Measurements from ENCODE around the gene FBXL3. TPM values are rescaled to one million over a fixed set of nuclear protein-coding genes. Genes with fewer than 3 reads are reported as not detected.

FBXL3 gene
- total RNA-seq: 10 to 100 TPM; 27.1 to 27.4 TPM

GRCh38 chr13:77026861-77027621 is at the start of gene FBXL3:
Gene FBXL3, minus strand, starts transcription at chr13:77027159. Its CDS starts 5,299 bp downstream, at chr13:77021860.
- H3K36me3 Mint-ChIP-seq (ENCODE audit: low read depth): peaks cover 3% of the 10 kb centered on the region
- H3K4me1 Mint-ChIP-seq (ENCODE audit: low read depth): peaks cover 42% of the 10 kb centered on the region

GRCh38 chr13:77067519-77067918 is 40.6 kb upstream of the FBXL3 start:
- H3K36me3 Mint-ChIP-seq (ENCODE audit: low read depth): peaks cover 24% of the 10 kb centered on the region
- no peaks in the 10 kb centered on the region for H3K9me3 Mint-ChIP-seq
- H3K27me3 Mint-ChIP-seq (ENCODE audit: low read depth): no peaks in the 10 kb centered on the region
- H3K4me1 Mint-ChIP-seq (ENCODE audit: low read depth): peaks cover 2% of the 10 kb centered on the region
- H3K4me3 Mint-ChIP-seq: no peak overlapping the region
- DNase-seq: no peak
- intact Hi-C loops (cut with micrococcal nuclease): no loop called here
- CTCF ChIA-PET: no interaction called here
- no peak overlapping the region for H3K27ac Mint-ChIP-seq

More at GRCh38 chr13:77026861-77027621, at the start of gene FBXL3:
- peak within 1 kb of the TSS; percentile 93 for H3K27ac Mint-ChIP-seq
- peak within 1 kb of the TSS; percentile 91 for H3K4me3 Mint-ChIP-seq
- intact Hi-C loops (cut with micrococcal nuclease): loop anchor here (1.0 to 10.0 kb wide), 9 partner anchors 35 to 1628 kb away; partner anchors contain the start of genes CLN5, KCTD12, OBI1 and POU4F1
- no peaks in the 10 kb centered on the region for H3K27me3 Mint-ChIP-seq (ENCODE audit: low read depth)
- CTCF ChIA-PET: interaction anchor here (0.6 to 2.7 kb wide), 8 partner anchors 9 to 451 kb away, joined by 3 to 10 read pairs (median 4); no protein-coding TSS in a partner anchor
- DNase-seq: peak; percentile 83
- no peaks in the 10 kb centered on the region for H3K9me3 Mint-ChIP-seq

GRCh38 chr13:77065461-77066147 is 38.6 kb upstream of the FBXL3 start:
- H3K27me3 Mint-ChIP-seq (ENCODE audit: low read depth): no peaks in the 10 kb centered on the region
- intact Hi-C loops (cut with micrococcal nuclease): no loop called here
- peaks cover 30% of the 10 kb centered on the region for H3K36me3 Mint-ChIP-seq (ENCODE audit: low read depth)
- H3K4me1 Mint-ChIP-seq (ENCODE audit: low read depth): peaks cover 7% of the 10 kb centered on the region
- no peak for DNase-seq
- H3K4me3 Mint-ChIP-seq: no peak overlapping the region
- H3K27ac Mint-ChIP-seq: peak overlapping the region; percentile 39
- CTCF ChIA-PET: interaction anchor here (0.6 kb wide), 1 partner anchor 371 kb away, joined by 3 read pairs; no protein-coding TSS in a partner anchor
- H3K9me3 Mint-ChIP-seq: no peaks in the 10 kb centered on the region

- Mint-ChIP-seq H3K36me3 (ENCODE audit: low read depth) (peaks cover 26% of the 10 kb centered on the region), H3K4me1 (ENCODE audit: low read depth) (peaks cover 7% of the 10 kb centered on the region), H3K27me3 (ENCODE audit: low read depth) (no peaks in the 10 kb centered on the region), H3K9me3 (no peaks in the 10 kb centered on the region), H3K4me3 (no peak overlapping the region), H3K27ac (peak overlapping the region; percentile 70)
- DNase-seq: no peak
- intact Hi-C loops (cut with micrococcal nuclease): no loop called here
- CTCF ChIA-PET: no interaction called here
Observed at GRCh38 chr13:77062097-77062496, 35.1 kb upstream of the FBXL3 start.

GRCh38 chr13:77061362-77061761 is 34.4 kb upstream of the FBXL3 start:
- H3K4me3 Mint-ChIP-seq: no peak overlapping the region
- no peak for DNase-seq
- H3K27ac Mint-ChIP-seq: no peak overlapping the region
- no peaks in the 10 kb centered on the region for H3K27me3 Mint-ChIP-seq (ENCODE audit: low read depth)
- H3K36me3 Mint-ChIP-seq (ENCODE audit: low read depth): peaks cover 31% of the 10 kb centered on the region
- CTCF ChIA-PET: no interaction called here
- peaks cover 7% of the 10 kb centered on the region for H3K4me1 Mint-ChIP-seq (ENCODE audit: low read depth)
- intact Hi-C loops (cut with micrococcal nuclease): no loop called here
- H3K9me3 Mint-ChIP-seq: no peaks in the 10 kb centered on the region

GRCh38 chr13:77056886-77057285 is 29.9 kb upstream of the FBXL3 start:
- Mint-ChIP-seq H3K27me3 (ENCODE audit: low read depth) (no peaks in the 10 kb centered on the region), H3K36me3 (ENCODE audit: low read depth) (peaks cover 31% of the 10 kb centered on the region), H3K4me3 (no peak overlapping the region), H3K4me1 (ENCODE audit: low read depth) (no peaks in the 10 kb centered on the region), H3K27ac (no peak overlapping the region), H3K9me3 (no peaks in the 10 kb centered on the region)
- intact Hi-C loops (cut with micrococcal nuclease): no loop called here
- DNase-seq: no peak
- CTCF ChIA-PET: interaction anchor here (0.6 to 1.0 kb wide), 2 partner anchors 12 to 53 kb away, joined by 3 to 10 read pairs; no protein-coding TSS in a partner anchor

GRCh38 chr13:77056382-77056781 is 29.4 kb upstream of the FBXL3 start:
- no peak overlapping the region for H3K27ac Mint-ChIP-seq
- intact Hi-C loops (cut with micrococcal nuclease): no loop called here
- no peak for DNase-seq
- no peaks in the 10 kb centered on the region for H3K4me1 Mint-ChIP-seq (ENCODE audit: low read depth)
- no peaks in the 10 kb centered on the region for H3K9me3 Mint-ChIP-seq
- no peaks in the 10 kb centered on the region for H3K27me3 Mint-ChIP-seq (ENCODE audit: low read depth)
- CTCF ChIA-PET: interaction anchor here (0.6 to 1.0 kb wide), 2 partner anchors 12 to 53 kb away, joined by 3 to 10 read pairs; no protein-coding TSS in a partner anchor
- no peak overlapping the region for H3K4me3 Mint-ChIP-seq
- H3K36me3 Mint-ChIP-seq (ENCODE audit: low read depth): peaks cover 31% of the 10 kb centered on the region

- CTCF ChIA-PET: interaction anchor here (1.1 kb wide), 1 partner anchor 8 kb away, joined by 3 read pairs; no protein-coding TSS in a partner anchor
- Mint-ChIP-seq H3K4me1 (ENCODE audit: low read depth) (no peaks in the 10 kb centered on the region), H3K27me3 (ENCODE audit: low read depth) (no peaks in the 10 kb centered on the region), H3K4me3 (no peak overlapping the region), H3K27ac (no peak overlapping the region), H3K9me3 (no peaks in the 10 kb centered on the region), H3K36me3 (ENCODE audit: low read depth) (peaks cover 34% of the 10 kb centered on the region)
- intact Hi-C loops (cut with micrococcal nuclease): no loop called here
- no peak for DNase-seq
Observed at GRCh38 chr13:77055158-77055557, 28.2 kb upstream of the FBXL3 start.

- no peaks in the 10 kb centered on the region for H3K27me3 Mint-ChIP-seq (ENCODE audit: low read depth)
- intact Hi-C loops (cut with micrococcal nuclease): no loop called here
- H3K9me3 Mint-ChIP-seq: no peaks in the 10 kb centered on the region
- no peak for DNase-seq
- H3K36me3 Mint-ChIP-seq (ENCODE audit: low read depth): peaks cover 47% of the 10 kb centered on the region
- CTCF ChIA-PET: interaction anchor here (0.5 to 0.6 kb wide), 2 partner anchors 27 to 699 kb away, joined by 4 read pairs; no protein-coding TSS in a partner anchor
- H3K4me1 Mint-ChIP-seq (ENCODE audit: low read depth): no peaks in the 10 kb centered on the region
- no peak overlapping the region for H3K27ac Mint-ChIP-seq
- H3K4me3 Mint-ChIP-seq: no peak overlapping the region
Observed at GRCh38 chr13:77053192-77053591, 26.2 kb upstream of the FBXL3 start.

- no peaks in the 10 kb centered on the region for H3K4me1 Mint-ChIP-seq (ENCODE audit: low read depth)
- peak overlapping the region; percentile 14 for H3K27ac Mint-ChIP-seq
- H3K9me3 Mint-ChIP-seq: no peaks in the 10 kb centered on the region
- no peak for DNase-seq
- no peak overlapping the region for H3K4me3 Mint-ChIP-seq
- no peaks in the 10 kb centered on the region for H3K27me3 Mint-ChIP-seq (ENCODE audit: low read depth)
- intact Hi-C loops (cut with micrococcal nuclease): no loop called here
- peaks cover 44% of the 10 kb centered on the region for H3K36me3 Mint-ChIP-seq (ENCODE audit: low read depth)
- CTCF ChIA-PET: no interaction called here
Observed at GRCh38 chr13:77048681-77049080, 21.7 kb upstream of the FBXL3 start.

- no peak overlapping the region for H3K4me3 Mint-ChIP-seq
- H3K27ac Mint-ChIP-seq: no peak overlapping the region
- H3K36me3 Mint-ChIP-seq (ENCODE audit: low read depth): peaks cover 43% of the 10 kb centered on the region
- no peaks in the 10 kb centered on the region for H3K4me1 Mint-ChIP-seq (ENCODE audit: low read depth)
- no peaks in the 10 kb centered on the region for H3K9me3 Mint-ChIP-seq
- H3K27me3 Mint-ChIP-seq (ENCODE audit: low read depth): no peaks in the 10 kb centered on the region
- intact Hi-C loops (cut with micrococcal nuclease): no loop called here
- no peak for DNase-seq
- CTCF ChIA-PET: interaction anchor here (0.5 to 1.7 kb wide), 2 partner anchors 8 to 694 kb away, joined by 3 to 4 read pairs; no protein-coding TSS in a partner anchor
Observed at GRCh38 chr13:77047649-77048343, 20.8 kb upstream of the FBXL3 start.
